ENCODE results near the gene ZNF608.

Gene ZNF608

GRCh38 chr5:124729720-124730359 is 16.6 kb downstream of the ZNF608 start:
- no peak for TF ChIP-seq CTCF (IDR thresholded peaks at IDR 0.05)
- H3K27ac ChIP-seq: no peak overlapping the region

GRCh38 chr5:124728968-124729332 is 17.5 kb downstream of the ZNF608 start:
- Histone ChIP-seq H3K79me2 (peaks cover 10% of the 10 kb centered on the region), H3K4me2 (ENCODE audit: low read length) (no peak overlapping the region), H3K9me3 (ENCODE audit: control insufficient read depth, low read length) (no peaks in the 10 kb centered on the region), H3K36me3 (ENCODE audit: control insufficient read depth, insufficient read depth, low read length) (no peaks in the 10 kb centered on the region), H3K9ac (no peak overlapping the region), H3K4me3 (ENCODE audit: low read depth, low read length) (no peak overlapping the region), H3K4me1 (no peaks in the 10 kb centered on the region), H2AFZ (no peak overlapping the region), H3K27ac (no peak overlapping the region), H3K27me3 (ENCODE audit: control insufficient read depth, insufficient read depth, low read length) (no peaks in the 10 kb centered on the region)
- no peak for TF ChIP-seq CTCF (IDR thresholded peaks at IDR 0.05)

More at GRCh38 chr5:124729720-124730359, 16.6 kb downstream of the ZNF608 start:
- Histone ChIP-seq H3K4me1 (no peaks in the 10 kb centered on the region), H3K9ac (no peak overlapping the region), H3K4me2 (ENCODE audit: low read length) (no peak overlapping the region), H3K36me3 (ENCODE audit: control insufficient read depth, insufficient read depth, low read length) (no peaks in the 10 kb centered on the region), H2AFZ (no peak overlapping the region), H3K27me3 (ENCODE audit: control insufficient read depth, insufficient read depth, low read length) (no peaks in the 10 kb centered on the region), H3K4me3 (ENCODE audit: low read depth, low read length) (no peak overlapping the region), H3K79me2 (peaks cover 15% of the 10 kb centered on the region), H3K9me3 (ENCODE audit: control insufficient read depth, low read length) (no peaks in the 10 kb centered on the region)

DNA sequence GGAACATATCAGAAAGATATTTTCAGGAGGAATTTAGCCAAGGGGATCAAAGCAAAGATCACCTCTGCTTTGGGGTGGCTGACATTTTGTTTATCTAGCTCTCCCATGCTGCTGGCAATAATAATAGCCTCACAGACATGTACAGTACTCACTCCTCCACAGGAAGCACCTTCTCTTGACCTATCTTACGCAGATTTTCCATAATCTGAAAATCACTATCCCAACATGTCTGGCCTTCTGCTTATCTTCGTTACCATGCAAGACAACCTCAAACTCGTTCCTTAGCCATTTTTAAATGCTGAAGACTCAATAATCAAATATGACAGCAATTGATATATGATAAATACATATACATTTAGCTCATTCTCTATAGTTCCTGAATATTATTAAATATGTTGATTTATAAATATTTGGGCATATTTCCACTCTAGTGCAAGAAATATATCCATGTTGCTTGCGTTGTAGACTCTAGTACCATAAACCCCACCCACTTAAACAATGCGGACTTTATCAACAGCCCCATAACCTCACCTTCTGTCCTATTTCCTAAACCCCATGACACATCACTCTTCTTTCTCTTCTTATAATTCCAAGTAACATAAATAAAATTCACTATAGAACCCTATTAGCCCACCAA is 18.0 kb downstream of the ZNF608 start:
- H3K36me3 ChIP-seq (ENCODE audit: control insufficient read depth, insufficient read depth, low read length): no peaks in the 10 kb centered on the region
- H3K79me2 ChIP-seq: peaks cover 10% of the 10 kb centered on the region
- no peak overlapping the region for H3K4me2 ChIP-seq (ENCODE audit: low read length)
- no peak for TF ChIP-seq CTCF (IDR thresholded peaks at IDR 0.05)
- no peak overlapping the region for H2AFZ ChIP-seq
- no peak overlapping the region for H3K4me3 ChIP-seq (ENCODE audit: low read depth, low read length)
- no peaks in the 10 kb centered on the region for H3K4me1 ChIP-seq
- H3K27ac ChIP-seq: no peak overlapping the region
- H3K9me3 ChIP-seq (ENCODE audit: control insufficient read depth, low read length): no peaks in the 10 kb centered on the region
- H3K9ac ChIP-seq: no peak overlapping the region
- H3K27me3 ChIP-seq (ENCODE audit: control insufficient read depth, insufficient read depth, low read length): no peaks in the 10 kb centered on the region

- TF ChIP-seq CTCF (IDR thresholded peaks at IDR 0.05): no peak
- Histone ChIP-seq H3K9me3 (ENCODE audit: control insufficient read depth, low read length) (no peaks in the 10 kb centered on the region), H3K79me2 (peaks cover 7% of the 10 kb centered on the region), H3K27me3 (ENCODE audit: control insufficient read depth, insufficient read depth, low read length) (no peaks in the 10 kb centered on the region), H3K4me2 (ENCODE audit: low read length) (no peak overlapping the region), H3K9ac (no peak overlapping the region), H3K4me3 (ENCODE audit: low read depth, low read length) (no peak overlapping the region), H2AFZ (no peak overlapping the region), H3K27ac (no peak overlapping the region), H3K4me1 (no peaks in the 10 kb centered on the region), H3K36me3 (ENCODE audit: control insufficient read depth, insufficient read depth, low read length) (no peaks in the 10 kb centered on the region)
Measured at GRCh38 chr5:124726631-124727362, 19.6 kb downstream of the ZNF608 start.

Data from parathyroid adenoma (tissue), 2 donors.